DMS114 treated with DMSO at 0.1 percent for 48 hours (cell line): ENCODE results near the gene IPPK.
"Not testable (repeated sequence)": the region's sequence is repeated elsewhere in the genome, so short reads cannot be mapped to it uniquely, and the experiment has no call there.

Experiments
- DNase-seq: peaks from one replicate; lab custom pipeline; 2025; ENCODE audit not compliant: unreplicated experiment; lab: John Stamatoyannopoulos, UW

The IPPK gene

GRCh38 chr9:92598382-92598781 lies 71.5 kb downstream of the IPPK start:
- no peak for DNase-seq

GRCh38 chr9:92595930-92596329 lies 74.0 kb downstream of the IPPK start:
- DNase-seq, result no peak

GRCh38 chr9:92595075-92595474 lies 74.9 kb downstream of the IPPK start:
- DNase-seq, result not testable (repeated sequence)

- no peak for DNase-seq
Observed at GRCh38 chr9:92592946-92593861, 76.7 kb downstream of the IPPK start.

GRCh38 chr9:92592537-92592936 lies 77.4 kb downstream of the IPPK start:
- DNase-seq, result no peak

GRCh38 chr9:92590377-92590776 lies 79.6 kb downstream of the IPPK start:
- DNase-seq, result no peak

GRCh38 chr9:92589923-92590322 lies 80.0 kb downstream of the IPPK start:
- no peak for DNase-seq

- no peak for DNase-seq
Observed at GRCh38 chr9:92576175-92576574, 93.8 kb downstream of the IPPK start.

GRCh38 chr9:92573612-92574011 lies 96.3 kb downstream of the IPPK start:
- DNase-seq, result not testable (repeated sequence)

- not testable (repeated sequence) for DNase-seq
Observed at GRCh38 chr9:92571871-92572270, 98.1 kb downstream of the IPPK start.

- DNase-seq, result no peak
Observed at GRCh38 chr9:92564982-92565381, 104.9 kb downstream of the IPPK start.

GRCh38 chr9:92564504-92564903 lies 105.4 kb downstream of the IPPK start:
- DNase-seq, result no peak
